AG10803 (cell line): Measurements from ENCODE around the gene GNA15.

Experiments
- DNase-seq: peaks from one replicate; pipeline ENCODE4 v3.0.0; 2010; ENCODE audit warnings: low read depth
- H3K4me3 ChIP-seq: 2 replicates; pipeline ENCODE4 v1.5.1; 2011; ENCODE audit warnings: mild to moderate bottlenecking, low read length, control low read depth
- TF ChIP-seq, protein P1 (sequence below): conservative IDR thresholded peaks from 2 replicates; pipeline ENCODE4 v1.5.1; 2011; ENCODE audit warnings: mild to moderate bottlenecking, low read length, control low read depth, inconsistent platforms

The GNA15 gene

GRCh38 chr19:3132971-3133792 lies 2.7 kb upstream of the GNA15 start:
- TF ChIP-seq, protein P1, sequence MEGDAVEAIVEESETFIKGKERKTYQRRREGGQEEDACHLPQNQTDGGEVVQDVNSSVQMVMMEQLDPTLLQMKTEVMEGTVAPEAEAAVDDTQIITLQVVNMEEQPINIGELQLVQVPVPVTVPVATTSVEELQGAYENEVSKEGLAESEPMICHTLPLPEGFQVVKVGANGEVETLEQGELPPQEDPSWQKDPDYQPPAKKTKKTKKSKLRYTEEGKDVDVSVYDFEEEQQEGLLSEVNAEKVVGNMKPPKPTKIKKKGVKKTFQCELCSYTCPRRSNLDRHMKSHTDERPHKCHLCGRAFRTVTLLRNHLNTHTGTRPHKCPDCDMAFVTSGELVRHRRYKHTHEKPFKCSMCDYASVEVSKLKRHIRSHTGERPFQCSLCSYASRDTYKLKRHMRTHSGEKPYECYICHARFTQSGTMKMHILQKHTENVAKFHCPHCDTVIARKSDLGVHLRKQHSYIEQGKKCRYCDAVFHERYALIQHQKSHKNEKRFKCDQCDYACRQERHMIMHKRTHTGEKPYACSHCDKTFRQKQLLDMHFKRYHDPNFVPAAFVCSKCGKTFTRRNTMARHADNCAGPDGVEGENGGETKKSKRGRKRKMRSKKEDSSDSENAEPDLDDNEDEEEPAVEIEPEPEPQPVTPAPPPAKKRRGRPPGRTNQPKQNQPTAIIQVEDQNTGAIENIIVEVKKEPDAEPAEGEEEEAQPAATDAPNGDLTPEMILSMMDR, result no peak
- peak; percentile 82 for DNase-seq
- peak overlapping the region; percentile 12; the same call in 1 of the 2 replicates for H3K4me3 ChIP-seq

DNA sequence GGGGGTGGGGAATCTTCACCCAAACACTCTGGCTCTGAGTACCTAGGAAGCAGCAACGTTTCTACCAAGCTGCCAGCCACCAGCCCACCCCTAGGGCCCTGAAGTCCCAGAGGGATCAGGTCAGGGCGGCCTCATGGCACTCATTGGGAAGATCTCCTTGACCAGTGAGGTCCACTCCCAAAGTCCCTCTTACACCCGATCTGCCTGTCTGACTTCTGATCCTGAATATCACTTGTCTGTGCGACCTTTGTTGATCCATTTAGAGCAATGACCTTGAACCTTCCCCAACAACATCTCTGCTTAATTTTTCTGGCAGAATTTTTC lies 2.1 kb upstream of the GNA15 start:
- H3K4me3 ChIP-seq, result no peak overlapping the region
- DNase-seq, result no peak

GRCh38 chr19:3136684-3137055 lies 837 bp downstream of the GNA15 start:
- no peak overlapping the region for H3K4me3 ChIP-seq
- DNase-seq, result no peak
- TF ChIP-seq, protein P1, result no peak

More for the DNA sequence above, 2.1 kb upstream of the GNA15 start:
- TF ChIP-seq, protein P1, result no peak

- TF ChIP-seq, protein P1, result no peak
- DNase-seq, result no peak
- no peak overlapping the region for H3K4me3 ChIP-seq
Measured at GRCh38 chr19:3137119-3137518, 1.3 kb downstream of the GNA15 start.

GRCh38 chr19:3138268-3138667 lies 2.4 kb downstream of the GNA15 start:
- DNase-seq, result no peak
- TF ChIP-seq, protein P1, result no peak

GRCh38 chr19:3140667-3141038 lies 4.8 kb downstream of the GNA15 start:
- TF ChIP-seq, protein P1, result no peak
- DNase-seq, result no peak
- H3K4me3 ChIP-seq, result no peak overlapping the region

More at GRCh38 chr19:3138268-3138667, 2.4 kb downstream of the GNA15 start:
- no peak overlapping the region for H3K4me3 ChIP-seq

- no peak overlapping the region for H3K4me3 ChIP-seq
- TF ChIP-seq, protein P1, result no peak
- DNase-seq, result peak; percentile 90
Measured at GRCh38 chr19:3142292-3142670, 6.4 kb downstream of the GNA15 start.
